Stimulated activated CD4-positive, alpha-beta T cell treated with anti-CD3 and anti-CD28 coated beads, TNF-alpha, amount 100 ng/mL, for 1 hour (primary cell): ENCODE results near the gene GIMAP6.
"Not testable (repeated sequence)": the region's sequence is repeated elsewhere in the genome, so short reads cannot be mapped to it uniquely, and the experiment has no call there.

Source experiments
- DNase-seq, 3 donors: peaks; one replicate each; pipeline ENCODE4 v3.0.0-alpha.2; 2020; ENCODE audit warnings: low read depth in 3 of 3, low spot score in 1 of 3

Gene GIMAP6

DNA sequence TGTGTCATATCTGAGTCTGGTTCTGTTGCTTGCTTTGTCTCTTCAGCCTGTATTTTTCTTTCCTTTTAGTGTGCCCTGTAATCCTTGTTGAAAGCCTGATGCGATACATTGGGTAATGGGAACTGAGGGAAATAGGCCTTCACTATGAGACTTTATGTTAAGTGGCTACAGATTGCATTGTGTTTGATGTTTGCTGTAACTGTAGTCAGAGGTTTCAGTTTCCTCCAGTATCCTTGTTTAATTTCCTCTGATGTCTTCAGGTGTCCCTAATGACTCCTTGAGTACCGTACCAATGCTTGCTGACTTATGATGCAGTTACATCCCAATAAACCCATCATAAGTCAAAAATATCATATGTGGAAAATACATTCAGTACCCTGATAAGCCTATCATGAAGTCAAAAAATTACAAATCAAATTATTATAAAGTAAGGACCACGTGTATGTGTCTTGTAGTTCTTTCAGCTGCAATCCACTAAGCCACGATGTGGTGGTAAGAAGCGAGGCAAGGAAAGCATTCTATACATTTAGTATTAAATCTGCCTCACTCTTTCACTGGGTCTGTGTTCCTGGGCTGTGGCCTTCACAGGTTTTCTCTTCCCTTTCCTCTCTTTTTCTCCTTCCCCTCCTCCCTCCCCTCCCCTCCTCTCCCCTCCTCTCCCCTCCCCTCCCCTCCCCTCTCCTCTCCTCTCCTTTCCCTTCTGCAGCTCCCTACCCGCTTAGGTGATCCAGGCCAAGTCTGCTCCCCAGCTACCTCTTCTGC, 13.3 kb upstream of the GIMAP6 start:
- DNase-seq: no peak

DNA sequence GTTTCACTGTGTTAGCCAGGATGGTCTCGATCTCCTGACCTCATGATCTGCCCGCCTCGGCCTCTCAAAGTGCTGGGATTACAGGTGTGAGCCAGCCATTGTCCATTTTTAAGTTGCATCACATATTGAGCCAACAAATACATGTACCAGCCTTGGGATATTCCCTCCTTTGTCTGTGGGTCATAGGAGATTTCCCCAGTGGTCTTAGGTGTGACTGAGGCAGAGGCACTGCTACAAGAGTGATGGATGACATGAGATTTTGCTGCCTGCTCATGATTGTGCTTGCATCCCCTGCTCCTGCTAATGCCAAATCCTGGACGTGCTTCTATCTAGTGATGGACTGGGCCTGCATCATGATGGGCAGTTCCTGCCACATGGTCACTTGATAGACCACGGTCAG, 10.7 kb upstream of the GIMAP6 start:
- no peak for DNase-seq

GRCh38 chr7:150641854-150642253, 9.7 kb upstream of the GIMAP6 start:
- DNase-seq: no peak

GRCh38 chr7:150633926-150634325, 1.7 kb upstream of the GIMAP6 start:
- no peak for DNase-seq

- DNase-seq: peak in 2 of 3 donors; percentile 35 to 44
Observed at GRCh38 chr7:150631084-150631826, 930 bp downstream of the GIMAP6 start.

DNA sequence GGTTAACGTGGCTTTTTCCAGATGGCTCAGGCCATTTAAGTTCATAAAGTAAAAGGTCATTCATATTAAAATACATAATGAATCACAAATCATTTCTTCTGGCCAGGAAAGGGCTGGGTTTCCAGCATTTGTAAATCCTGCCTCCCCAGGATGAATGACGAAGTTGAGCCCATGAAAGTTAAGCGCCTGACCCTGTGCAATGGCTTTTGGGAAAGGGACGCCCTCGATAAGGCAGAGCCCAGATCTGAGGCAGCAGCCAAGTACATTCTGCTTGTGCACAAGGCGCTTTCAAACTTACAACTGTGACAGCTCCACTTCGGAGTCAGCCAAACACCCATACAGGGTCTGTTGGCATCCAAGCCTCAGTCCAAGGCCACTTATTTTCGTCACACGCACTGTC, 2.8 kb downstream of the GIMAP6 start:
- DNase-seq: no peak

DNA sequence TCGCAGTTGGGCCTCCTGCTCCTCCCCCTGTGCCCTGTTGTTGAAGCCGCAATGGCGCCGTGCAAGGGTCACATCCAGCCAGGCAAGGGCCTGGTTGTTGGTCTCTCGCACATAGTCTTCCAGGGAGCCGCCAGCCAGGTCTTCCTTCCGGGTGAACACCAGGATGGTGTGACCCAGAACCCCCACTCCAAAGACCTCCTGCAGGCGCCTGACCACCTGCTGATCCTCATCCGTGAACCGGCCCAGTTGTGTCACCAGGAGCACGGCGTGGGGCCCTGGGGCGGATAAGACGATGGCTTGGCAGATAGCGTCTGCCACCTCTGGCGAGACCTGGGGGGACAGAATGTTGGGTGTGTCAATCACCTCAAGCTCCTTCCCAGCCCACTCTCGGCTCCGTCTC, 4.2 kb downstream of the GIMAP6 start:
- no peak for DNase-seq

GRCh38 chr7:150626696-150627095, 5.5 kb downstream of the GIMAP6 start:
- DNase-seq: no peak

GRCh38 chr7:150621376-150621775, 10.8 kb downstream of the GIMAP6 start:
- DNase-seq: no peak

- DNase-seq: no peak
Observed at GRCh38 chr7:150620617-150621371, 11.4 kb downstream of the GIMAP6 start.

DNA sequence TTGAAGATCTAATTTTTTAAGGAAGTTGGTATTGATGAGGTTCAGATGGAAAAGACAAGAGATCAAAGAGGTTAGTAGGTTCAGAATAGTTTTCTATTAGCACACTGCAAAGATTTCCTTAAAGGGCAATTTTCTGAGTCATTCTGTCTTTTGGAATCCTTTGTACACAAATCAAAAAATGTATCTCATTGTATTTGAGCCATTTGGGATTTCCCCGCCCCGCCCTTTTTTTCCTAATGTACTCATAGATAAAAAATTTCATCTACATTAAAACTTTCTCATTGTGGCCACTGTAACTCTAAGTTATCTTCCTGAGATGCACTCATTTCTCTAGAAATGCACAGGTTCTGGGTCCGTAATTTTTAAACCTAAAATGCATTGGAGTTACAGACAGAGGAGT, 12.1 kb downstream of the GIMAP6 start:
- DNase-seq: no peak

- not testable (repeated sequence) for DNase-seq
Observed at GRCh38 chr7:150615221-150615755, 16.9 kb downstream of the GIMAP6 start.

- not testable (repeated sequence) for DNase-seq
Observed at GRCh38 chr7:150614426-150614825, 17.8 kb downstream of the GIMAP6 start.

- DNase-seq: no peak
Observed at GRCh38 chr7:150613880-150614279, 18.3 kb downstream of the GIMAP6 start.

DNA sequence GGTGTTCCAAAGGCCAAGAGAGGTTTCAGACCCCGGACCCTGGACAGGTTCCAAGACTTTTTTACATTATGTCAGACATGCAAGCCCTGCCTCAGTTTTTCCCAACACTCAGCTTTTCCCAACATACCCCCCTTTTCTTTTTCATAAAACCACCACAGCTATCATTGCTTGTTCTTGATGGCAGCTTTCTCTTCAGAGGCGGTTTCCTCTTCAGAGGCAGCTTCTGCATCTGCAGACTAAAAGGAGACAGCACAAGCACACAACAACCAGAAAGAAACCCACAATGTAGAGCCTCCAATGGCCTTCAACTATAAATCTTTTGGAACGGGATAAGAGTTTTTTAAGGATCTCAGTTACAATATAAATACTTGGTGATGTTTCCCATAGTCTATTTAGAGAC, 19.3 kb downstream of the GIMAP6 start:
- no peak for DNase-seq

DNA sequence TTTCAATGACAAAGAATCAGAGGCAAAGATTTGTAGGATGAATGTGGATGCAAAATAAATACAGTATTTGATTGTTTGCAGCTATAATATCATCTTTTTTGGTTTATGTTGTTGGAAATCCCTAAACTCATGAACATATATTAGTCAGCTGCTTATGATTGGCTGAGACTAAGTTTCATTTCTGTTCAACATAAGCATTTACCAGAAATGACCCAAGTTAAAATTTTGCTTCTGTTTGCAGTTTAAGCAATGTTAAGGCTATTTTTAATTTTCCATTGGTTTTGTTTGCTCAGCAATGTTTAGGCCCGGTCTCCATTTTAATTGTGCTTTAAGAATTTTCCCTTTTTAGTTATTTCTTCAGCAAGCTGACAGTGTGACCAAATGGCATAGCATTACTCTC, 22.0 kb downstream of the GIMAP6 start:
- DNase-seq: no peak

DNA sequence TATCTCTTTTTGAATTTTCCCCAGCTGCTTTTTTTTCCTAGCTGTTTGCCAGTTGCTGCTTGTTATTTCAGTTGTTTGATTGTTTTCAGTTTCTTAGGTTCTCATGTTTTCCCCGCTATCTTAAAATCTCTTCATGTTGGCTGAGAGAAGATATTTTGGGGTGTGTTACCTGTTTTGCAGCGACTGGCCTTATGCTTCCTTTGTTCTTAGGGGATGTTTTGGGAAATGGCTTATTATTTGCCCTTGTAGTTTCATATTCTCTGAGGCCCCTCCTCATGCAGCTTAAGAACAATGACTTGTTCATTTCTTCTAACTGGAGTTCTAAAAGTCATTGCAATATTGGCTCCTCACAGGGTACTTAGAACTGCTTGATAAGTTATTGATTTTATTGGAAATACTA, 28.6 kb downstream of the GIMAP6 start:
- not testable (repeated sequence) for DNase-seq

GRCh38 chr7:150595361-150595760, 36.8 kb downstream of the GIMAP6 start:
- DNase-seq: no peak

- no peak for DNase-seq
Observed at GRCh38 chr7:150594805-150595204, 37.4 kb downstream of the GIMAP6 start.

DNA sequence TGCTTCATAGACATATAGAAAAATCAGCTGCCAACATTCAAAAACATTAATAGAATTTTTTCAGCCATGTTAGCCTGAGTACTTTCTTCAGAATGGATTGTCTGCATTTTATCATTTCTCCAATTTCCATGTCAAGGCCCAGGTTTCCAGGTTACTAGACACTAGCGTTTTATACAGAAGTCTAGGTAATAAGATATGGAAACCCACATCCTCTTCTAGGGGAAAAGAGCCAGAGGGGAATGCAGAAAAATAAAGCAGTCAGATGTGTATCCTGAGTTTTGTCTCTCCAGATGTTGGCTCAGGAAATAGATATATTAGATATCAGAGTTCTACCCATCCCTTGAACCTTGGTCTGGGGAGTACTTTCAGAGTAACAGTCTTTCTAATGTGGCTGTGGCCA, 44.6 kb downstream of the GIMAP6 start:
- DNase-seq: no peak

- no peak for DNase-seq
Observed at GRCh38 chr7:150586785-150587152, 45.4 kb downstream of the GIMAP6 start.
